ENCODE measurements around the gene CTSA.

DNA sequence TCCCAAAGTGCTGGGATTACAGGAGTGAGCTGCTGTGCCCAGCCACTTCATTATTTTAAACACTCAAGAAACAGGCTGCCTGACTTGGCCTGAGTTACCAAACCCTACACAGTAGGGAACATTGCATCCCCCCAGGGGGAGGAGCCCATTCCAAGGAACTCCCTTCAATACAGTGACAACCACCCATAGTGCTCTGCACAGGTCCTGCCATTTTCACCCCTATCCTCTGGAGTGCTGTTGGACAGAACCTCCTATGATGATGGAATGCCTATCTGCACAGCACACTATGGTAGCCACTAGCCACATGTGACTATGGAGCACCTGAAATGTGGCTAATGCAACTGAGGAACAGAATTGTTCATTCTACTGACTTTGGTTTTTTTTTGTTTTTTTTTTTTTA, 45.7 kb upstream of the CTSA start:
- TF ChIP-seq EZH2 (IDR thresholded peaks at IDR 0.05; ENCODE audit: borderline replicate concordance, low read length): no peak
- TF ChIP-seq, protein P1, sequence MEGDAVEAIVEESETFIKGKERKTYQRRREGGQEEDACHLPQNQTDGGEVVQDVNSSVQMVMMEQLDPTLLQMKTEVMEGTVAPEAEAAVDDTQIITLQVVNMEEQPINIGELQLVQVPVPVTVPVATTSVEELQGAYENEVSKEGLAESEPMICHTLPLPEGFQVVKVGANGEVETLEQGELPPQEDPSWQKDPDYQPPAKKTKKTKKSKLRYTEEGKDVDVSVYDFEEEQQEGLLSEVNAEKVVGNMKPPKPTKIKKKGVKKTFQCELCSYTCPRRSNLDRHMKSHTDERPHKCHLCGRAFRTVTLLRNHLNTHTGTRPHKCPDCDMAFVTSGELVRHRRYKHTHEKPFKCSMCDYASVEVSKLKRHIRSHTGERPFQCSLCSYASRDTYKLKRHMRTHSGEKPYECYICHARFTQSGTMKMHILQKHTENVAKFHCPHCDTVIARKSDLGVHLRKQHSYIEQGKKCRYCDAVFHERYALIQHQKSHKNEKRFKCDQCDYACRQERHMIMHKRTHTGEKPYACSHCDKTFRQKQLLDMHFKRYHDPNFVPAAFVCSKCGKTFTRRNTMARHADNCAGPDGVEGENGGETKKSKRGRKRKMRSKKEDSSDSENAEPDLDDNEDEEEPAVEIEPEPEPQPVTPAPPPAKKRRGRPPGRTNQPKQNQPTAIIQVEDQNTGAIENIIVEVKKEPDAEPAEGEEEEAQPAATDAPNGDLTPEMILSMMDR (IDR thresholded peaks at IDR 0.05; ENCODE audit: low read length): no peak

All from OCI-LY1 (cell line).